ENCODE data around the gene GCN1. TPM values are rescaled to one million over a fixed set of nuclear protein-coding genes. Genes with fewer than 3 reads are reported as not detected.

Gene GCN1
- total RNA-seq, 1 experiment from 2014 or later, result 51.5 TPM

GRCh38 chr12:120115692-120116440 lies 78.6 kb downstream of the GCN1 start:
- no peak for DNase-seq (ENCODE audit: low read depth)
- in situ Hi-C loops (cut with HindIII; ENCODE audit: low pct_unique_long_range_greater_than_20kb, low sequenced_read_pairs), result no loop called here

DNA sequence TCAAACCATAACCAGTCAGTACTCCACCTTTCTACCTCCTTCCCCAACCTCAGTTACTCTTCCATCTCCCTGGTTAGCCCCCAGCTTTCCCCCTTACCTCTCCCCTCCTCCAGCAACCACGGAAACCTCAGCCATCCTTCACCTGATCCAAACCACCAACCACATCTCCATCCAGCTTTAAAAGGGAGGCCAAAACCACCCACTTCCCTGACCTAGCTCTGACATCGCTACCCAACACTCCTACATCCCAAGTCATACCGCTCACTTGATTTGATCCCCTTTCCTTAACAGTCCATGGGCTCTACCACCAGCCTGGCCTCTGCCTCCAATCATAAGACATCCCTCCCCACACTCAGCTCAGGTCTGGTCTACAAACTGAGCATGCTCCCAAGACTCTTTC lies 79.4 kb downstream of the GCN1 start:
- no peak for DNase-seq (ENCODE audit: low read depth)
- in situ Hi-C loops (cut with HindIII; ENCODE audit: low pct_unique_long_range_greater_than_20kb, low sequenced_read_pairs), result no loop called here

DNA sequence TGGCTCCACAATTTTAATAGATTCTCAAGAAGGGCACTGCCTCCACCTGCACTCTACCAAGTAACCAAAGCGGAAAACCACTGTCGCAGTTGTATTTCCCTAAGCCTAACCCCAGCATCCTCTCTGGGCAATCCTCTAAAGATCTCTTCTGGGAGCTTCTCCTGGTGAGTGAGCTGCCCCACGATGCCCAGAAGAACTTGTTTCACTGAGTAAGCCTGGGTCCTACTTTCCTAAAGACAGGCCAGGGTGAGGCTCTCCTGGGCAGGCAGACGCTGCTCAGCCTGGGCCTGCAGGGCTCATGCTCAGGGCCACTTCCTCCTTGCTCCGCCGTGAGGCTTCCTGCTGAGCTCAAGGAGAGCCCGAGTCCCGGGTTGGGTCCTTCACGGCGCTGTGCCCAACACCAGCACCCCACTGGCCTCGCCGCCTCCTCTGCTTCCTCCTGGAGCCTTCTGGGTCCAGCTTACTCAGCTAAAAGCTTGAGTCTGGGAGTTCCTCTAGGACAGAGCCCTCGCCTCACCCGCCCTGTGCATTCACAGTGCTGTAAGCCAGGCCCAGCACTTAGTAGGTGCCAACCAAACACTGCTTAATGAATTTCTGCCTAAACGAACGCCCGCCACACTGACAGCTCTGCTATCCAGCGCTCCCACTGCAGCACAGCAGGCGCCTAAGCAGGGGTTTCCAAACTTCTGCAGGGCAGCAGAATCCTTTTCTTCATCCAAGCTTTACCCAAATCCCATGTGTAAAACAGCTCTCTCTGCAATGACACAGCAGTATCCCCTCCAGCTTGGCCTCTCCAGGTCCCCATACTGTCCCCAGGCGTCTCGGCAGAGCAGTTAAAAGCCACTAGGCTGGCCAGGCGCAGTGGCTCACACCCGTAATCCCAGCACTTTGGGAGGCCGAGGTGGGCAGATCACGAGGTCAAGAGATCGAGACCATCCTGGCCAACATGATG lies 83.7 kb downstream of the GCN1 start:
- in situ Hi-C loops (cut with HindIII; ENCODE audit: low pct_unique_long_range_greater_than_20kb, low sequenced_read_pairs), result no loop called here
- DNase-seq (ENCODE audit: low read depth), result no peak

GRCh38 chr12:120109570-120110267 lies 84.8 kb downstream of the GCN1 start:
- in situ Hi-C loops (cut with HindIII; ENCODE audit: low pct_unique_long_range_greater_than_20kb, low sequenced_read_pairs), result no loop called here
- no peak for DNase-seq (ENCODE audit: low read depth)

- DNase-seq (ENCODE audit: low read depth), result no peak
- in situ Hi-C loops (cut with HindIII; ENCODE audit: low pct_unique_long_range_greater_than_20kb, low sequenced_read_pairs), result no loop called here
Observed at GRCh38 chr12:120106151-120106550, 88.4 kb downstream of the GCN1 start.

GRCh38 chr12:120103371-120103770 lies 91.1 kb downstream of the GCN1 start:
- no peak for DNase-seq (ENCODE audit: low read depth)
- in situ Hi-C loops (cut with HindIII; ENCODE audit: low pct_unique_long_range_greater_than_20kb, low sequenced_read_pairs), result no loop called here

GRCh38 chr12:120103044-120103338 lies 91.5 kb downstream of the GCN1 start:
- in situ Hi-C loops (cut with HindIII; ENCODE audit: low pct_unique_long_range_greater_than_20kb, low sequenced_read_pairs), result no loop called here
- DNase-seq (ENCODE audit: low read depth), result no peak

GRCh38 chr12:120102189-120103043 lies 92.1 kb downstream of the GCN1 start:
- in situ Hi-C loops (cut with HindIII; ENCODE audit: low pct_unique_long_range_greater_than_20kb, low sequenced_read_pairs), result no loop called here
- DNase-seq (ENCODE audit: low read depth), result no peak

GRCh38 chr12:120101617-120102016 lies 92.9 kb downstream of the GCN1 start:
- in situ Hi-C loops (cut with HindIII; ENCODE audit: low pct_unique_long_range_greater_than_20kb, low sequenced_read_pairs), result no loop called here
- no peak for DNase-seq (ENCODE audit: low read depth)

DNA sequence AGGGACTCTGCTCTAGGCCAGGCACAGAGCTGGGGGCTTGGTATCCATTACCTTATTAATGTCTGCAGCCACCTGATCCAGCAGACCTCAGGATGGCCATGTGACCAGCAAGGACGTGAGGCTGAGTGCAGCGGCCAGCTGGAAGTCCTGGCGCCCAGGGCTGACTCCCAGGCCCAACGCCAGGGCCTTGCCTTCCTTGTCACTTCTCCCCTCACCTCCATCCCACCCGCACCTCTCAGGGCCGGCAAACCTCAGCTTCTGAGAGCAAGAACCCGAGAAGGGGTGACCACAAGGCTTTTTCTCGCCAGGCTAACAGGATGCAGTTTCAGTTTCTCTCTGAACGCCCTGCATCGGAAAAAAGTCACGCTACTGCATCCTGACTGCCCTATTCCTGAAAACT lies 93.3 kb downstream of the GCN1 start:
- DNase-seq (ENCODE audit: low read depth), result no peak
- in situ Hi-C loops (cut with HindIII; ENCODE audit: low pct_unique_long_range_greater_than_20kb, low sequenced_read_pairs), result no loop called here

DNA sequence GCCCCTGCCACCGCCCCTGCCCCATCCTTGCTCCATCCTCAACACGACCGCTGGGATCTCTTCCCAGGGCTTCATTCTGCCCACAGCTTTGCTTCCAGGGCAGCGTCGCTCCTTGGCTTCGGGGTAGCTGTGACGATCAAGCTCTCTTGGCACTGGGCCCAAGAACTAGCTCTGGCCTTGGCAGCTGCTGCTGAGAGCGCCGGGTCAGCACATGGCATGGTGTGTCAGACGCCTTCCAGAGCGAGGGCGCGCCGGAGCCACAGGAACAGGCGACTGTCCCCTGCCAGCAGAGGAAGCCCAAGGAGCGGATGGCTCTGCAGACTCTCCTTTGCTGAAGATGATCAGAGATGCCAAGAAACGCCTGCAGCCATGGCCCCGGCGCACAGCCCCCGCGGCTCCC lies 93.9 kb downstream of the GCN1 start:
- in situ Hi-C loops (cut with HindIII; ENCODE audit: low pct_unique_long_range_greater_than_20kb, low sequenced_read_pairs), result no loop called here
- DNase-seq (ENCODE audit: low read depth), result no peak

DNA sequence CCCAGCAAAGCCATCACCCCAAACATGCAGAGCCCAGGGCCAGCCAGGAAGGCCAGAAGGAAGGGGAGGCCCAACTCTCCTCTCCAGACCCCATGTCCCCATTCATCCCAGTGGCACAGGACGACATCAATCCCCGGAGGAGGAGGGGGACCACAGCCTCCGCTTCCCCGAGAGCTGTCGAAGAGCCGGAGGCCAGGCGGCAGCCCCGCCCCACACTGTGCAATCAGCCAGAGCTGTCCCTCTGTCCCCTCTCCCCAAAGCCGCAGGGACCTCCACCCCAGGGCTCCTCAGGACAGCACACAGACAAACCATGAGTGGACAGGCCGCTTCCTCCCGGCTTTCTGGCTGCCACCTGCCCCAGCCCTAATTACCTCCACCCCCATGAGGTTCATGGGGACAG lies 94.8 kb downstream of the GCN1 start:
- in situ Hi-C loops (cut with HindIII; ENCODE audit: low pct_unique_long_range_greater_than_20kb, low sequenced_read_pairs), result no loop called here
- DNase-seq (ENCODE audit: low read depth), result no peak

- DNase-seq (ENCODE audit: low read depth), result no peak
- in situ Hi-C loops (cut with HindIII; ENCODE audit: low pct_unique_long_range_greater_than_20kb, low sequenced_read_pairs), result no loop called here
Observed at GRCh38 chr12:120098756-120099470, 95.6 kb downstream of the GCN1 start.

- in situ Hi-C loops (cut with HindIII; ENCODE audit: low pct_unique_long_range_greater_than_20kb, low sequenced_read_pairs), result no loop called here
- DNase-seq (ENCODE audit: low read depth), result no peak
Observed at GRCh38 chr12:120096671-120097202, 97.8 kb downstream of the GCN1 start.

DNA sequence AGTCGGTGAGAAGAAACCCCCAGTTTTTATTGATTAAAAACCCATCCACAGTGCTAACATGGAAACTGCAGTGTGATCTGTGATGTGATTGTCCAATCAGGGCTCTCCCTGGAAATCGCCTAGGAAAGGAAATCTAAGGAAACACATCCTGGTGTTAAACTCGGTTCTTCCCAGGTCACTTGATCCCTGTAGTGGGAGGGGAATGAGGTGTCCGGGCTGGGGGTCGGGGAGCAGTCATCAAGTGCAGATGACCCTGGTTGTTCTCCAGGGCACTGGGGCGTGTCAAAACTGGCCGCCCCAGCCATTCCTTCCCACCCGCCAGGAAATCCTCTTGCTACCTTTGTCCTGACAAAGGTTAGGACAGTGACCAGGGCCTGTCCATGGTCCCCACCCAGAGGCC lies 98.8 kb downstream of the GCN1 start:
- in situ Hi-C loops (cut with HindIII; ENCODE audit: low pct_unique_long_range_greater_than_20kb, low sequenced_read_pairs), result no loop called here
- no peak for DNase-seq (ENCODE audit: low read depth)

GRCh38 chr12:120095331-120095730 lies 99.2 kb downstream of the GCN1 start:
- DNase-seq (ENCODE audit: low read depth), result no peak
- in situ Hi-C loops (cut with HindIII; ENCODE audit: low pct_unique_long_range_greater_than_20kb, low sequenced_read_pairs), result no loop called here

GRCh38 chr12:120094485-120094884 lies 100.0 kb downstream of the GCN1 start:
- DNase-seq (ENCODE audit: low read depth), result no peak
- in situ Hi-C loops (cut with HindIII; ENCODE audit: low pct_unique_long_range_greater_than_20kb, low sequenced_read_pairs), result no loop called here
